Pancreas (tissue), 10 donors: Measurements from ENCODE around the gene LRRC66. TPM values are rescaled to one million over a fixed set of nuclear protein-coding genes. Genes with fewer than 3 reads are reported as not detected.

Experiments used
- ATAC-seq, 4 donors: fragments of 200-7000 bp; cut with Tn5 transposase; one replicate each; pipeline versions ENCODE4 v1.8.0 to v1.9.1; 2020; ENCODE audit warnings: mild to moderate bottlenecking in 4 of 4, moderate library complexity in 4 of 4
- DNase-seq, 6 donors: peaks; one replicate each; pipeline ENCODE4 v3.0.0-alpha.2; 2020
- FAIRE-seq: peaks from 2 replicates; lab custom pipeline; 2012; peaks lifted over from hg19 to GRCh38; lab: Jason Lieb, UNC
- H3K27ac ChIP-seq, 4 donors: fragments of 200-600 bp; sonication (generic); 1 replicate in 3 of 4; 2 replicates in 1 of 4; pipeline versions ENCODE4 v1.5.0 to v1.8.0; 2020
- H3K27me3 ChIP-seq, 4 donors: fragments of 200-600 bp; one replicate each; pipeline ENCODE4 v1.8.0; 2021
- H3K36me3 ChIP-seq, 3 donors: fragments of 200-600 bp; sonication (generic) in 1 of 3; one replicate each; pipeline versions ENCODE4 v1.5.0 to v1.8.0; 2020 to 2021
- H3K4me1 ChIP-seq, 3 donors: fragments of 200-600 bp; one replicate each; pipeline ENCODE4 v1.8.0; 2021
- H3K4me3 ChIP-seq, 4 donors: fragments of 200-600 bp; sonication (generic) in 2 of 4; one replicate each; pipeline versions ENCODE4 v1.5.0 to v1.8.0; 2020 to 2021
- H3K9me3 ChIP-seq, 4 donors: fragments of 200-600 bp; one replicate each; pipeline ENCODE4 v1.8.0; 2021
- WGBS, 2 donors: extraction: QIAGEN DNeasy Blood & Tissue Kit; methylation state at CpG; one replicate each; pipeline ENCODE4 v1.1.7; 2013; 5-methylcytosine and 5-hydroxymethylcytosine counted together
- intact Hi-C, 3 donors: fragments of 100-400 bp; cut with DNase I; formaldehyde crosslinking; loops; one replicate each; pipeline versions ENCODE4 v1.11.1 to v1.14.2; 2022
- polyA plus RNA-seq, 2 donors: library from polyadenylated mRNA; stranded (reverse); fragments of 200-250 nt; gene quantifications; one replicate each; pipeline ENCODE4 v1.2.3, GENCODE V29; 2013
- total RNA-seq, 6 donors: library from RNA; stranded (reverse); fragmentation: NEBNext Ultra II Directional in 4 of 6; extraction: Animal tissue kit (Norgen Biotek cat#: 25700) in 4 of 6; gene quantifications; one replicate each; pipeline versions ENCODE4 v1.2.1 to v1.2.4, GENCODE V29; 2021 to 2023
- TF ChIP-seq, protein P1 (sequence below), 4 donors: fragments of 200-600 bp; sonication (generic) in 3 of 4; IDR thresholded peaks; one replicate each; pipeline versions ENCODE4 v1.5.0 to v1.8.0; 2021; ENCODE audit warnings: antibody characterized with exemption in 4 of 4
- donor health status: healthy with polysubstance abuse.
- donor health status: DM: no; HTN: no; CAD: no; lungs with moderate emphysema.
- donor health status: DM: no; HTN: no; CAD: no.
- donor health status: control.
- donor health status: control.
- donor health status: Bipolar disorder and iron deficiency.
- donor health status: DM: yes; HTN: yes; CAD: no.
- donor health status: DM: no; HTN: no; CAD: no.
- donor health status: DM: no; HTN: no; CAD: no.
- donor health status: DM: yes; HTN: yes; CAD: no.

Gene LRRC66
- total and polyA plus RNA-seq, 8 donors, result 0.08 to 0.94 (median 0.16) TPM; not detected in 1

DNA sequence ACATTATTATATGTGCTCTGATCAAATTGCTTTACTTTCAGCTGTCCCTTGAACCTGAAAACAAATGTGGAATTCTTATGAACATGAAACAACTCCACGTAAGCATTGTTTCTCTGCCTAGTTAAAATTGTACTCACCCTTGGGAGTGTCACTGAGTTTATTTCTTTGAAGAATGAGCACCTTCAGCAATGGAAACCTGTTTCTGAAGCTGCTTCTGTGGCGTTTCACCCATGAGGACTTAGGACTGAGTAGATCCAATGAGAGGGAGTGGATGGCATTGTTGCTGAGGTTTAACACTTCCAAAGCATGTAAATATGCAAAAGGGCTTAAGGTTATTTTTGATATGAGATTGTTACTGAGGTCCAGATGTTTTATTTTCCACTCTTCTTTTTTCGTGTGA lies 3.2 kb downstream of the LRRC66 start:
- DNase-seq, result no peak
- intact Hi-C loops, result no loop called here
- Histone ChIP-seq H3K27ac (no peak overlapping the region), H3K36me3 (no peaks in the 10 kb centered on the region), H3K4me3 (no peak overlapping the region), H3K4me1 (peaks cover 0 to 3% (median 0%) of the 10 kb centered on the region in 3 donors), H3K27me3 (no peaks in the 10 kb centered on the region), H3K9me3 (no peaks in the 10 kb centered on the region)
- TF ChIP-seq, protein P1, sequence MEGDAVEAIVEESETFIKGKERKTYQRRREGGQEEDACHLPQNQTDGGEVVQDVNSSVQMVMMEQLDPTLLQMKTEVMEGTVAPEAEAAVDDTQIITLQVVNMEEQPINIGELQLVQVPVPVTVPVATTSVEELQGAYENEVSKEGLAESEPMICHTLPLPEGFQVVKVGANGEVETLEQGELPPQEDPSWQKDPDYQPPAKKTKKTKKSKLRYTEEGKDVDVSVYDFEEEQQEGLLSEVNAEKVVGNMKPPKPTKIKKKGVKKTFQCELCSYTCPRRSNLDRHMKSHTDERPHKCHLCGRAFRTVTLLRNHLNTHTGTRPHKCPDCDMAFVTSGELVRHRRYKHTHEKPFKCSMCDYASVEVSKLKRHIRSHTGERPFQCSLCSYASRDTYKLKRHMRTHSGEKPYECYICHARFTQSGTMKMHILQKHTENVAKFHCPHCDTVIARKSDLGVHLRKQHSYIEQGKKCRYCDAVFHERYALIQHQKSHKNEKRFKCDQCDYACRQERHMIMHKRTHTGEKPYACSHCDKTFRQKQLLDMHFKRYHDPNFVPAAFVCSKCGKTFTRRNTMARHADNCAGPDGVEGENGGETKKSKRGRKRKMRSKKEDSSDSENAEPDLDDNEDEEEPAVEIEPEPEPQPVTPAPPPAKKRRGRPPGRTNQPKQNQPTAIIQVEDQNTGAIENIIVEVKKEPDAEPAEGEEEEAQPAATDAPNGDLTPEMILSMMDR (IDR thresholded peaks at IDR 0.05), result no peak
- no peak for ATAC-seq
- 67 to 75% methylated on average over 3 of the region's 3 CpGs for WGBS, 2 donors
- FAIRE-seq, result no peak

DNA sequence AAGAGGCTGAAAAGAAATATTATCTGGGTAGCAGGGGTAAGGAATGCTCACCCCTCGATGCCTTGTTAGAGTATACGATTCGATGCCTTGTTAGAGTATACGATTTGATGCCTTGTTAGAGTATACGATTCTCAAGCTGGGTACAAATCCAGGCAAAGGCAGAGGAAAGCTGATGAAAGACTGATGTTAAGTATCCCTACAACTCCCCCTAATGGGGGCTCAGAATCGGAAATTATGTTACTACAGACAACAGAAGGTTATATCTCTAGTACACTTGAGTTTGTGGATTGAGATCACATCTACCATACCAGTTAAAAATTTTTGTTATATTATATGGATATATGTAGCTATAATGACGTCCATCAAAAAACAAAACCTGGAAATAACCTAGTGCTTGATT lies 4.8 kb downstream of the LRRC66 start:
- ATAC-seq (peak in 3 of 4 donors; percentile 34 to 60 (median 43)), DNase-seq (no peak), FAIRE-seq (no peak)
- H3K27ac ChIP-seq, result no peak overlapping the region
- intact Hi-C loops, result no loop called here
- 64 to 70% methylated on average over 7 of the region's 7 CpGs for WGBS, 2 donors
- H3K4me1 ChIP-seq, result peaks cover 0 to 3% (median 0%) of the 10 kb centered on the region in 3 donors
- H3K9me3 ChIP-seq, result no peaks in the 10 kb centered on the region
- no peaks in the 10 kb centered on the region for H3K27me3 ChIP-seq
- TF ChIP-seq, protein P1 (IDR thresholded peaks at IDR 0.05), result no peak
- H3K4me3 ChIP-seq, result no peak overlapping the region
- no peaks in the 10 kb centered on the region for H3K36me3 ChIP-seq

DNA sequence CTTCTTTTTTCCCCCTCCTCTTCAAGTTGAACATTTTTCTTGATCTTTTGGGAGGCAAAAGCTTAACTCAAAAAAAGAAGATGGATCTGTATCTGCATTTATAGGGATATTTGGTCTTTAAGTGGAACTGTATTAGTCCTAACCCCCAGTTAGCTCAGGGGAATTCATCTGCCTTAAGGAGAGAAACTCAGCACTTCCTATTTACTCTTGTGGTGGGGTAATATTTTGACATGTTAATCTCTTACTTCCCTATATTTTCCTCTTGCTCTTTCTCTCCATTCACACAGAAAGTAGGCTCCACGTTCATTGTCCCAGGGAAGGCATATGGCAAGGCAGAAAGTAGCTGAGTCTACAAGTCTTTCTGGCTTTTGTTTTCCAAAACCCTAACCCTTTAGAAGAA lies 5.3 kb downstream of the LRRC66 start:
- FAIRE-seq (no peak), ATAC-seq (peak in 1 of 4 donors; percentile 27), DNase-seq (no peak)
- H3K4me3 ChIP-seq, result no peak overlapping the region
- H3K9me3 ChIP-seq, result no peaks in the 10 kb centered on the region
- H3K36me3 ChIP-seq, result no peaks in the 10 kb centered on the region
- H3K27me3 ChIP-seq, result no peaks in the 10 kb centered on the region
- H3K27ac ChIP-seq, result no peak overlapping the region
- intact Hi-C loops, result no loop called here
- 52 to 79% methylated on average over 1 of the region's 1 CpG for WGBS, 2 donors
- peaks cover 0 to 3% (median 0%) of the 10 kb centered on the region in 3 donors for H3K4me1 ChIP-seq
- TF ChIP-seq, protein P1 (IDR thresholded peaks at IDR 0.05), result no peak

DNA sequence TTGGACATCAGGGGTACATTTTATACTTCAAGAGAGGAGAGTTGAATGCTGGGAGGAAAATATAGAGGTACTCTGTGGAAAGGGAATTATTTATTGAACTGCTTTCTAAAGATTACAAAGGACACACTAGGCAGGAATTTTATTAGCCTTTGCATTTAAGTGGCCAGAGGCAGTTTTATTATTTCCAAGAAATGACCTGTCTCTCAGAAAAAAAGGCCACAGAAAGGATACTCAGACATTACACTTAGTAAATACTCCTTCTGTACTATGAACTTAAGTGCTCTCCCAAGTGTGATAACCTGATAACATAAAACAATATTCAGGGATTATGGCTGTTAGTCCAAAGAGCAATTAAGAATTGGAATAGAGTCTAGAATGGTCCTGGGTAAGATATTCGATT lies 7.5 kb downstream of the LRRC66 start:
- H3K4me1 ChIP-seq, result peaks cover 0 to 2% (median 0%) of the 10 kb centered on the region in 3 donors
- 58 to 69% methylated on average over 1 of the region's 1 CpG for WGBS, 2 donors
- H3K4me3 ChIP-seq, result no peak overlapping the region
- H3K36me3 ChIP-seq, result no peaks in the 10 kb centered on the region
- no peak for DNase-seq
- H3K27ac ChIP-seq, result no peak overlapping the region
- intact Hi-C loops, result no loop called here
- TF ChIP-seq, protein P1 (IDR thresholded peaks at IDR 0.05), result no peak
- no peaks in the 10 kb centered on the region for H3K27me3 ChIP-seq
- no peak for FAIRE-seq
- ATAC-seq, result no peak
- no peaks in the 10 kb centered on the region for H3K9me3 ChIP-seq

DNA sequence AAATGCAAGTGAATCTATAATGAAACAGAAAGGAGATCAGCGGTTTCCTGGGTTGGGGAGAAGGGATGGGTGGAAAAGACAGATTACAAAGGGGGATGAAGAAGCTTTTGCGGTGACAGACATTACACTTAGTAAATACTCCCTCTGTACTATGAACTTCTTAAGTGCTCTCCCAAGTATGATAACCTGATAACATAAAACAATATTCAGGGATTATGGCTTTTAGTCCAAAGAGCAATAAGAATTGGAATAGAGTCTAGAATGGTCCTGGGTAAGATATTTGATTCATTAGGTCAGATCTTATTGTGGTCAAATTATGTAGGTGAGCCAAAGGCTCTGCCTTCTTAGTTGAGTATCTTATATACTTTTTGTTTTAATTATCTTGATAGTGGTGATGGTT lies 9.2 kb downstream of the LRRC66 start:
- 96 to 98% methylated on average over 2 of the region's 2 CpGs for WGBS, 2 donors
- H3K9me3 ChIP-seq, result no peaks in the 10 kb centered on the region
- DNase-seq (no peak), FAIRE-seq (no peak), ATAC-seq (no peak)
- TF ChIP-seq, protein P1 (IDR thresholded peaks at IDR 0.05), result no peak
- intact Hi-C loops, result no loop called here
- H3K4me1 ChIP-seq, result no peaks in the 10 kb centered on the region
- H3K36me3 ChIP-seq, result no peaks in the 10 kb centered on the region
- no peak overlapping the region for H3K27ac ChIP-seq
- H3K4me3 ChIP-seq, result no peak overlapping the region
- no peaks in the 10 kb centered on the region for H3K27me3 ChIP-seq
